Astrocyte (in vitro differentiated cells and primary cell): ENCODE data around the gene ELMOD1. TPM values are rescaled to one million over a fixed set of nuclear protein-coding genes. Genes with fewer than 3 reads are reported as not detected.

Experiments
- DNase-seq: peaks from one replicate; pipeline ENCODE4 v3.0.0-alpha.2; 2010; ENCODE audit warnings: low read depth
- FAIRE-seq: peaks from 2 replicates; lab custom pipeline; 2011; peaks lifted over from hg19 to GRCh38; lab: Jason Lieb, UNC
- H2AFZ ChIP-seq: 2 replicates; pipeline ENCODE4 v1.6.0; 2012; ENCODE audit warnings: low read depth, low read length, inconsistent platforms
- H3K27ac ChIP-seq: 2 replicates; pipeline ENCODE4 v1.5.1; 2011; ENCODE audit warnings: low read depth, low read length, inconsistent platforms
- H3K27me3 ChIP-seq: 2 replicates; pipeline ENCODE4 v1.6.0; 2011; ENCODE audit warnings: low read length, inconsistent platforms; ENCODE audit not compliant: insufficient read depth
- H3K36me3 ChIP-seq: 2 replicates; pipeline ENCODE4 v1.5.1; 2011; ENCODE audit warnings: low read length, inconsistent platforms; ENCODE audit not compliant: insufficient read depth
- H3K4me1 ChIP-seq: 2 replicates; pipeline ENCODE4 v1.5.1; 2011; ENCODE audit warnings: low read length, inconsistent platforms; ENCODE audit not compliant: insufficient read depth
- H3K4me2 ChIP-seq: 2 replicates; pipeline ENCODE4 v1.6.0; 2012; ENCODE audit warnings: low read length, inconsistent platforms
- H3K4me3 ChIP-seq: 2 replicates; pipeline ENCODE4 v1.5.1; 2011; ENCODE audit warnings: low read depth, mild to moderate bottlenecking, low read length, inconsistent platforms; ENCODE audit not compliant: insufficient read depth
- H3K79me2 ChIP-seq: 2 replicates; pipeline ENCODE4 v1.6.0; 2012; ENCODE audit warnings: mild to moderate bottlenecking, low read length, inconsistent platforms; ENCODE audit not compliant: insufficient read depth
- H3K9ac ChIP-seq: 2 replicates; pipeline ENCODE4 v1.6.0; 2012; ENCODE audit warnings: mild to moderate bottlenecking, low read length, inconsistent platforms
- H3K9me3 ChIP-seq: 2 replicates; pipeline ENCODE4 v1.5.1; 2012; ENCODE audit warnings: low read depth, mild to moderate bottlenecking, low read length, inconsistent platforms; ENCODE audit not compliant: insufficient read depth
- H4K20me1 ChIP-seq: 2 replicates; pipeline ENCODE4 v1.6.0; 2012; ENCODE audit warnings: low read length, inconsistent platforms; ENCODE audit not compliant: insufficient read depth
- H3K27ac Mint-ChIP-seq: one replicate; pipeline ENCODE4 v1.8.0; 2021; ENCODE audit warnings: mild to moderate bottlenecking, mixed read lengths; ENCODE audit not compliant: unreplicated experiment
- H3K27me3 Mint-ChIP-seq: one replicate; pipeline ENCODE4 v1.8.0; 2021; ENCODE audit warnings: low read depth, mixed read lengths; ENCODE audit not compliant: unreplicated experiment
- H3K36me3 Mint-ChIP-seq: one replicate; pipeline ENCODE4 v1.8.0; 2021; ENCODE audit warnings: low read depth, mixed read lengths; ENCODE audit not compliant: unreplicated experiment
- H3K4me1 Mint-ChIP-seq: one replicate; pipeline ENCODE4 v1.8.0; 2021; ENCODE audit warnings: low read depth, mixed read lengths; ENCODE audit not compliant: unreplicated experiment
- H3K4me3 Mint-ChIP-seq: one replicate; pipeline ENCODE4 v1.8.0; 2021; ENCODE audit warnings: mild to moderate bottlenecking, moderate library complexity, mixed read lengths; ENCODE audit not compliant: unreplicated experiment
- H3K9me3 Mint-ChIP-seq: one replicate; pipeline ENCODE4 v1.8.0; 2021; ENCODE audit warnings: mild to moderate bottlenecking, mixed read lengths; ENCODE audit not compliant: unreplicated experiment
- CTCF ChIP-seq: IDR thresholded peaks from 2 replicates; pipeline ENCODE4 v1.5.1; 2011; ENCODE audit warnings: low read depth, mild to moderate bottlenecking, inconsistent platforms, low read length, moderate library complexity; ENCODE audit not compliant: insufficient read depth
- EZH2 ChIP-seq: IDR thresholded peaks from 2 replicates; pipeline ENCODE4 v1.6.1; 2012; ENCODE audit warnings: mild to moderate bottlenecking, low read length, inconsistent platforms; ENCODE audit not compliant: insufficient read depth
- total RNA-seq: library from RNA; stranded (reverse); gene quantifications from 2 replicates; pipeline ENCODE4 v1.2.1, GENCODE V29; 2021

Gene ELMOD1
- total RNA-seq, 1 donor from 2014 or later, result 0.52 TPM

- H3K4me3 ChIP-seq, result peak overlapping the region; percentile 78
- DNase-seq (peak; percentile 21), FAIRE-seq (no peak)
- H3K79me2 ChIP-seq, result no peaks in the 10 kb centered on the region
- peak overlapping the region; percentile 99 for H2AFZ ChIP-seq
- peak overlapping the region; percentile 85 for H3K4me3 Mint-ChIP-seq
- H4K20me1 ChIP-seq, result no peaks in the 10 kb centered on the region
- H3K4me1 Mint-ChIP-seq, result no peaks in the 10 kb centered on the region
- H3K27ac ChIP-seq, result no peak overlapping the region
- H3K36me3 ChIP-seq, result no peaks in the 10 kb centered on the region
- peaks cover 69% of the 10 kb centered on the region for H3K27me3 Mint-ChIP-seq
- TF ChIP-seq EZH2, result peak; percentile 58
- no peak for TF ChIP-seq CTCF
- no peaks in the 10 kb centered on the region for H3K9me3 Mint-ChIP-seq
- H3K4me2 ChIP-seq, result peak overlapping the region; percentile 100
- peak overlapping the region; percentile 31 for H3K27ac Mint-ChIP-seq
- peak overlapping the region; percentile 72 for H3K9ac ChIP-seq
- peaks cover 53% of the 10 kb centered on the region for H3K27me3 ChIP-seq
- peaks cover 13% of the 10 kb centered on the region for H3K4me1 ChIP-seq
- peaks cover 2% of the 10 kb centered on the region for H3K36me3 Mint-ChIP-seq
- no peaks in the 10 kb centered on the region for H3K9me3 ChIP-seq
Observed at GRCh38 chr11:107591378-107592230, 657 bp downstream of the ELMOD1 start.

GRCh38 chr11:107592231-107592590, 1.3 kb downstream of the ELMOD1 start:
- no peak overlapping the region for H3K27ac ChIP-seq
- no peaks in the 10 kb centered on the region for H3K9me3 Mint-ChIP-seq

More at GRCh38 chr11:107592231-107592590, 1.3 kb downstream of the ELMOD1 start:
- Mint-ChIP-seq H3K4me1 (no peaks in the 10 kb centered on the region), H3K27ac (no peak overlapping the region), H3K36me3 (peaks cover 2% of the 10 kb centered on the region), H3K4me3 (peak overlapping the region; percentile 85), H3K27me3 (peaks cover 72% of the 10 kb centered on the region)
- no peak for FAIRE-seq
- H3K9me3 ChIP-seq, result no peaks in the 10 kb centered on the region
- no peak for TF ChIP-seq CTCF
- no peak for TF ChIP-seq EZH2
- H3K4me1 ChIP-seq, result peaks cover 13% of the 10 kb centered on the region
- H3K9ac ChIP-seq, result no peak overlapping the region
- DNase-seq, result no peak
- H3K27me3 ChIP-seq, result peaks cover 53% of the 10 kb centered on the region
- H3K4me3 ChIP-seq, result peak overlapping the region; percentile 78
- peak overlapping the region; percentile 99 for H2AFZ ChIP-seq
- H3K4me2 ChIP-seq, result peak overlapping the region; percentile 100
- no peaks in the 10 kb centered on the region for H3K36me3 ChIP-seq
- H4K20me1 ChIP-seq, result no peaks in the 10 kb centered on the region
- no peaks in the 10 kb centered on the region for H3K79me2 ChIP-seq
